ENCODE measurements around the gene SRPRB. TPM values are rescaled to one million over a fixed set of nuclear protein-coding genes. Genes with fewer than 3 reads are reported as not detected.

The SRPRB gene
- total RNA-seq (ENCODE audit: low replicate concordance): 22.9 and 30.2 TPM in 2 replicates

DNA sequence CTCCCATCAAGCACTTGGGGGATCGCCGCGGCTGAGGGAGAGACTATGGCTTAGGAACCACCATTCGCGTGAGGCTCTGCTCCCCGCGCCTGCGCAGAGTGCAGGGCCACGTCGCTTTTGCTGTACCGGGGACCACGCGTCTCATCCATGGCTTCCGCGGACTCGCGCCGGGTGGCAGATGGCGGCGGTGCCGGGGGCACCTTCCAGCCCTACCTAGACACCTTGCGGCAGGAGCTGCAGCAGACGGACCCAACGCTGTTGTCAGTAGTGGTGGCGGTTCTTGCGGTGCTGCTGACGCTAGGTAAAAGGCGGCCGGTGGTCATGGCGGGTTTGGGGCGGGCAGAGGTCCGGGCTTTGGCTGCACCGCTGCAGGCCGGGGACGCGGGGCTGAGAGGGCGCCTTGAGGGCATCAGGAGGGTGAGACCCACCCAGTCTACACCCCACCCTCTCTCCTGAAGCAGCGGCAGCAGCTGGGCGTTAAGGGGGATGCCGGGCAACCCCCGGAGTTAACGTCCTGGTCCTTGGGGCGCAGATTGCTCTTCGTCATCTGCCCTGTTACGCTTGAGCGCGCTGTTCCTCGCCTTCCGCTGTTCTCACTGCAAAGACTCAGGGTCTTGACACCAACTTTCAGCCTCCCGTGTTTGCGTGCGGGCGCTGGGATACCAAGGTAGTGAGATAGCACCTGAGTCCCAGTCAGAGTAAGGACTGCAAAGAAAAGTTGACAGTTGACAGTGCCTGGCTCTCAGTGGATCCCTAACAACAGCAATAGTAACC, at the start of gene SRPRB:
Gene SRPRB (plus strand): TSS at position 114 of the 774 bp plus-strand sequence. CDS start 34 bp downstream, at position 148.
- Mint-ChIP-seq H3K27me3 (ENCODE audit: insufficient read depth, low read depth) (no peaks in the 10 kb centered on the region), H3K4me3 (peak within 1 kb of the TSS; percentile 97), H3K27ac (no peak within 1 kb of the TSS), H3K9me3 (no peaks in the 10 kb centered on the region), H3K4me1 (peaks cover 12% of the 10 kb centered on the region), H3K36me3 (peaks cover 8% of the 10 kb centered on the region)
- Histone ChIP-seq H3K79me2 (ENCODE audit: low read depth) (peaks cover 17% of the 10 kb centered on the region), H3F3A (ENCODE audit: low read depth) (no peaks in the 10 kb centered on the region), H3K9ac (peak within 1 kb of the TSS; percentile 48), H3K27me3 (peaks cover 8% of the 10 kb centered on the region), H3K4me2 (peak within 1 kb of the TSS; percentile 97), H3K27ac (no peak within 1 kb of the TSS), H4K20me1 (ENCODE audit: low read depth) (peaks cover 7% of the 10 kb centered on the region), H3K4me1 (peaks cover 8% of the 10 kb centered on the region), H3K36me3 (peaks cover 11% of the 10 kb centered on the region), H2AFZ (replicated peaks) (peak within 1 kb of the TSS; percentile 99), H3K9me3 (ENCODE audit: low read depth) (no peaks in the 10 kb centered on the region), H3K4me3 (peak within 1 kb of the TSS; percentile 89)
- DNase-seq (ENCODE audit: low spot score): peak; percentile 97
- TF ChIP-seq, protein P1, sequence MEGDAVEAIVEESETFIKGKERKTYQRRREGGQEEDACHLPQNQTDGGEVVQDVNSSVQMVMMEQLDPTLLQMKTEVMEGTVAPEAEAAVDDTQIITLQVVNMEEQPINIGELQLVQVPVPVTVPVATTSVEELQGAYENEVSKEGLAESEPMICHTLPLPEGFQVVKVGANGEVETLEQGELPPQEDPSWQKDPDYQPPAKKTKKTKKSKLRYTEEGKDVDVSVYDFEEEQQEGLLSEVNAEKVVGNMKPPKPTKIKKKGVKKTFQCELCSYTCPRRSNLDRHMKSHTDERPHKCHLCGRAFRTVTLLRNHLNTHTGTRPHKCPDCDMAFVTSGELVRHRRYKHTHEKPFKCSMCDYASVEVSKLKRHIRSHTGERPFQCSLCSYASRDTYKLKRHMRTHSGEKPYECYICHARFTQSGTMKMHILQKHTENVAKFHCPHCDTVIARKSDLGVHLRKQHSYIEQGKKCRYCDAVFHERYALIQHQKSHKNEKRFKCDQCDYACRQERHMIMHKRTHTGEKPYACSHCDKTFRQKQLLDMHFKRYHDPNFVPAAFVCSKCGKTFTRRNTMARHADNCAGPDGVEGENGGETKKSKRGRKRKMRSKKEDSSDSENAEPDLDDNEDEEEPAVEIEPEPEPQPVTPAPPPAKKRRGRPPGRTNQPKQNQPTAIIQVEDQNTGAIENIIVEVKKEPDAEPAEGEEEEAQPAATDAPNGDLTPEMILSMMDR (IDR thresholded peaks at IDR 0.05): no peak
- TF ChIP-seq EZH2 (IDR thresholded peaks at IDR 0.05): no peak
- TF ChIP-seq EZH2phosphoT487 (IDR thresholded peaks at IDR 0.05): no peak

GRCh38 chr3:133756716-133757694, 48.6 kb upstream of the SRPRB start:
- no peaks in the 10 kb centered on the region for H3F3A ChIP-seq (ENCODE audit: low read depth)
- no peaks in the 10 kb centered on the region for H3K36me3 ChIP-seq
- H3K27ac ChIP-seq: no peak overlapping the region
- H2AFZ ChIP-seq (replicated peaks): no peak overlapping the region
- no peak overlapping the region for H3K4me2 ChIP-seq
- H3K9ac ChIP-seq: no peak overlapping the region
- no peaks in the 10 kb centered on the region for H3K9me3 ChIP-seq (ENCODE audit: low read depth)
- no peaks in the 10 kb centered on the region for H3K36me3 Mint-ChIP-seq
- no peaks in the 10 kb centered on the region for H3K9me3 Mint-ChIP-seq
- H4K20me1 ChIP-seq (ENCODE audit: low read depth): no peaks in the 10 kb centered on the region
- no peak overlapping the region for H3K4me3 Mint-ChIP-seq
- H3K27ac Mint-ChIP-seq: no peak overlapping the region
- H3K4me1 ChIP-seq: peaks cover 6% of the 10 kb centered on the region
- no peaks in the 10 kb centered on the region for H3K27me3 ChIP-seq
- H3K4me3 ChIP-seq: no peak overlapping the region
- H3K4me1 Mint-ChIP-seq: no peaks in the 10 kb centered on the region
- H3K79me2 ChIP-seq (ENCODE audit: low read depth): no peaks in the 10 kb centered on the region
- DNase-seq (ENCODE audit: low spot score): no peak
- TF ChIP-seq EZH2phosphoT487 (IDR thresholded peaks at IDR 0.05): no peak
- TF ChIP-seq, protein P1 (IDR thresholded peaks at IDR 0.05): no peak
- TF ChIP-seq EZH2 (IDR thresholded peaks at IDR 0.05): no peak
- H3K27me3 Mint-ChIP-seq (ENCODE audit: insufficient read depth, low read depth): no peaks in the 10 kb centered on the region

- DNase-seq (ENCODE audit: low spot score): no peak
- TF ChIP-seq, protein P1 (IDR thresholded peaks at IDR 0.05): no peak
- no peaks in the 10 kb centered on the region for H3K27me3 Mint-ChIP-seq (ENCODE audit: insufficient read depth, low read depth)
- Histone ChIP-seq H2AFZ (replicated peaks) (no peak overlapping the region), H3F3A (ENCODE audit: low read depth) (no peaks in the 10 kb centered on the region), H3K27ac (no peak overlapping the region), H3K36me3 (no peaks in the 10 kb centered on the region), H4K20me1 (ENCODE audit: low read depth) (no peaks in the 10 kb centered on the region), H3K79me2 (ENCODE audit: low read depth) (no peaks in the 10 kb centered on the region), H3K27me3 (no peaks in the 10 kb centered on the region), H3K4me3 (no peak overlapping the region), H3K4me2 (no peak overlapping the region), H3K9me3 (ENCODE audit: low read depth) (no peaks in the 10 kb centered on the region), H3K4me1 (peaks cover 6% of the 10 kb centered on the region), H3K9ac (no peak overlapping the region)
- no peak overlapping the region for H3K27ac Mint-ChIP-seq
- no peaks in the 10 kb centered on the region for H3K9me3 Mint-ChIP-seq
- H3K4me1 Mint-ChIP-seq: no peaks in the 10 kb centered on the region
- no peak overlapping the region for H3K4me3 Mint-ChIP-seq
- no peaks in the 10 kb centered on the region for H3K36me3 Mint-ChIP-seq
Observed at GRCh38 chr3:133757701-133758567, 47.7 kb upstream of the SRPRB start.

All from neural progenitor cell (in vitro differentiated cells).